ENCODE measurements around the gene RPIA. TPM values are rescaled to one million over a fixed set of nuclear protein-coding genes. Genes with fewer than 3 reads are reported as not detected.
"Not testable (repeated sequence)": the region's sequence is repeated elsewhere in the genome, so short reads cannot be mapped to it uniquely, and the experiment has no call there.

Gene RPIA
- 10 to 100 TPM; 16.2 TPM for total RNA-seq
- 17.9 TPM for polyA plus RNA-seq (ENCODE audit: insufficient read depth, low read depth, low replicate concordance)
- long read RNA-seq, donor 1, transcript RPIA-201 (9 exons, 1,848 nt): major isoform, 24 of 35 reads
- long read RNA-seq, donor 1, partial matches to known transcripts: 11 of 35 reads
- long read RNA-seq, donor 1, other reads (novel, unspliced or antisense): 0 of 35 reads
- long read RNA-seq, donor 2, transcript RPIA-201 (9 exons, 1,848 nt): major isoform, 15 of 15 reads
- long read RNA-seq, donor 2, partial matches to known transcripts: 0 of 15 reads
- long read RNA-seq, donor 2, other reads (novel, unspliced or antisense): 0 of 15 reads

DNA sequence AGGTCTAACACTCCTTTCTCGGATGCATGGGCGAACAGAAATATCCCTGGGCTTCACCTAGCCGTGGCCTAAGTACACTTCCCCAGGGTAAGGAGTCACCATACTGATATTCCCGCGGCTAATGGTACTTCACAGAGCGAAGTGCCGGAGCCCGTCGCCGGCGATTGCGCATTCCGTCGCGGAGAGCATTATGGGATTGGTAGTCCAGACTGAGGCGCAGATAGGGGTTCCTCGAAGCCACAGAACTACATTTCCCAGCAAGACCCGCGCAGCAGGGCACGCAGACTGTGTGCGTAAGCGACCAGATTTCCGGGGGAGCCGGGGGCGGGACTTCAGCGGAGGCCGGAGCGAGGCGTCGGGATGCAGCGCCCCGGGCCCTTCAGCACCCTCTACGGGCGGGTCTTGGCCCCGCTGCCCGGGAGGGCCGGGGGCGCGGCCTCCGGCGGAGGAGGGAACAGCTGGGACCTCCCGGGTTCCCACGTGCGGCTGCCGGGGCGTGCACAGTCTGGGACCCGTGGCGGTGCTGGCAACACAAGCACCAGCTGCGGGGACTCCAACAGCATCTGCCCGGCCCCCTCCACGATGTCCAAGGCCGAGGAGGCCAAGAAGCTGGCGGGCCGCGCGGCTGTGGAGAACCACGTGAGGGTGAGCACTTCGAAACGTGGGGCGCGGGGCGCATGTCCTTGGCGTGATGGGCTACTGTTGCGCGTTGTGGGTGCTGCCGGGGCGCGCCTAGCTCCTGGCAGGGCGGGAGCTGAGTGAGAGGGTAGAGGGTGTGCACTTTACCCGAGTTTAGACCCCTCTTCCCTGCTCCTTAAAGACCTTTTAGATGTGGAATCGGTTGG, at the start of gene RPIA:
Gene RPIA (plus strand): TSS at position 335 of the 845 bp plus-strand sequence. CDS start 26 bp downstream, at position 361.
- intact Hi-C loops (cut with DNase I; ENCODE audit: low total_unique reads): no loop called here
- Histone ChIP-seq H3K36me3 (ENCODE audit: low read depth, missing control alignments) (no peaks in the 10 kb centered on the region), H3K9me3 (no peaks in the 10 kb centered on the region), H3K4me1 (peaks cover 10% of the 10 kb centered on the region), H3K4me3 (peak within 1 kb of the TSS; percentile 87), H3K27me3 (no peaks in the 10 kb centered on the region), H3K27ac (peak within 1 kb of the TSS; percentile 36 to 43)
- peak; percentile 99 for DNase-seq
- TF ChIP-seq POLR2A (IDR thresholded peaks at IDR 0.05): no peak
- TF ChIP-seq, protein P1, sequence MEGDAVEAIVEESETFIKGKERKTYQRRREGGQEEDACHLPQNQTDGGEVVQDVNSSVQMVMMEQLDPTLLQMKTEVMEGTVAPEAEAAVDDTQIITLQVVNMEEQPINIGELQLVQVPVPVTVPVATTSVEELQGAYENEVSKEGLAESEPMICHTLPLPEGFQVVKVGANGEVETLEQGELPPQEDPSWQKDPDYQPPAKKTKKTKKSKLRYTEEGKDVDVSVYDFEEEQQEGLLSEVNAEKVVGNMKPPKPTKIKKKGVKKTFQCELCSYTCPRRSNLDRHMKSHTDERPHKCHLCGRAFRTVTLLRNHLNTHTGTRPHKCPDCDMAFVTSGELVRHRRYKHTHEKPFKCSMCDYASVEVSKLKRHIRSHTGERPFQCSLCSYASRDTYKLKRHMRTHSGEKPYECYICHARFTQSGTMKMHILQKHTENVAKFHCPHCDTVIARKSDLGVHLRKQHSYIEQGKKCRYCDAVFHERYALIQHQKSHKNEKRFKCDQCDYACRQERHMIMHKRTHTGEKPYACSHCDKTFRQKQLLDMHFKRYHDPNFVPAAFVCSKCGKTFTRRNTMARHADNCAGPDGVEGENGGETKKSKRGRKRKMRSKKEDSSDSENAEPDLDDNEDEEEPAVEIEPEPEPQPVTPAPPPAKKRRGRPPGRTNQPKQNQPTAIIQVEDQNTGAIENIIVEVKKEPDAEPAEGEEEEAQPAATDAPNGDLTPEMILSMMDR (IDR thresholded peaks at IDR 0.05): peak; percentile 50 to 65 (median 56)
- WGBS, 2 donors: 0% methylated on average over 5 to 55 of the region's 71 CpGs

DNA sequence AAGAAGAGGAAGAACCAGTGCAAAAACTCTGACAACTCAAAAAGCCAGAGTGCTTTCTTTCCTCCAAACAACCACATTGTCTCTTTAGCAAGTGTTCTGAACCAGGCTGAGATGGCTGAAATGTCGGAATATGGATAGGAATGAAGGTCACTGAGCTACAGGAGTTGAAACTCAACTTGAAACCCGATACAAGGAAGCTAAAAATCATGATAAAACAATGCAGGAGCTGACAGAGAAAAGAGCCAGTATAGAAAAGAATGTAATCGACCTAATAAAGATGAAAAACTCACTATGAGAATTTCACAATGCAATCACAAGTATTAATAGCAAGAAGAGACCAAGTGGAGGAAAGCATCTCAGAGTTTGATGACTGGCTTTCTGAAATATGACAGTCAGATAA, 49.2 kb upstream of the RPIA start:
- no peaks in the 10 kb centered on the region for H3K4me1 ChIP-seq
- no peaks in the 10 kb centered on the region for H3K9me3 ChIP-seq
- H3K36me3 ChIP-seq (ENCODE audit: low read depth, missing control alignments): no peaks in the 10 kb centered on the region
- H3K27me3 ChIP-seq: no peaks in the 10 kb centered on the region
- WGBS, 2 donors: 58 to 62% methylated on average over 3 of the region's 3 CpGs
- TF ChIP-seq, protein P1 (IDR thresholded peaks at IDR 0.05): no peak
- no peak for TF ChIP-seq POLR2A (IDR thresholded peaks at IDR 0.05)
- DNase-seq: no peak
- H3K27ac ChIP-seq: no peak overlapping the region
- no peak overlapping the region for H3K4me3 ChIP-seq
- intact Hi-C loops (cut with DNase I; ENCODE audit: low total_unique reads): no loop called here

DNA sequence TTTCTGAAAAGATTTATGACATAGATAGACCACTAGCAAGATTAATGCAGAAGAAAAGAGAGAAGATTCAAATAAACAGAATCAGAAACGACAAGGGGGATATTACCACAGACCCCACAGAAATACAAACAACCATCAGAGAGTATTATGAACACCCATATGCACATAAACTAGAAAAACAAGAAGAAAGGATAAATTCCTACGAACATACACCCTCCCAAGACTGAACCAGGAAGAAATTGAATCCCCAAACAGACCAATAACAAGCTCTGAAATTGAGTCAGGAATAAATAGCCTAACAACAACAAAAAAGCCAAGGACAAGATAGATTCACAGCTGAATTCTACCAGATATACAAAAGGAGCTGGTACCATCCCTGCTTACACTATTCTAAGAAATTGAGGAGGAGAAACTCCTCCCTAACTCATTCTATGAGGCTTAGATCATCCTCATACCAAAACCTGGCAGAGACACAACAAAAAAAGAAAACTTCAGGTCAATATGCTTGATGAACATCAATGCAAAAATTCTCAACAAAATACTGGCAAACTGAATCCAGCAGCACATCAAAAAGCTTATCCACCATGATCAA, 46.1 kb upstream of the RPIA start:
- H3K36me3 ChIP-seq (ENCODE audit: low read depth, missing control alignments); H3K4me3 ChIP-seq; DNase-seq; H3K4me1 ChIP-seq; H3K27ac ChIP-seq; H3K27me3 ChIP-seq; intact Hi-C loops (cut with DNase I; ENCODE audit: low total_unique reads); H3K9me3 ChIP-seq: not testable (repeated sequence)
- 72 to 79% methylated on average over 2 of the region's 2 CpGs for WGBS, 2 donors

DNA sequence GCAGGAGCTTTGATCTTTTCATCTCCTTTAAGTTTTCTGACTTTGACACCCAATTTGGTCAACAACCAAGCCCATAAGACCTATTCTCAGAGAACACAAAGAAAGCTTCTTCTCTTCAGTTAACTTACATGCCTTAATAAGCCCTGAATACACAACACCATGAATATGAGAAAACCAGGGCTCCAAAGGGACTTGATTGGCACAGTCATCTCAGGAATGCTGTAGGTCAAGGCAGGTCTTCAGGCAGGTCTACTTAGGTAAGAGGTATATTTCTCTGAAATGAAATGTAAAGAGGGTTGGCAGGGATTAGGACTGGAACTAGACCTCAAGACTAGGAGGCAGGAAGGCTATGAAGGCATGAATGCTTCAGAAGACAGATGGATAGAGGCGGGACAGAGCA, 39.8 kb upstream of the RPIA start:
- TF ChIP-seq, protein P1 (IDR thresholded peaks at IDR 0.05): no peak
- TF ChIP-seq POLR2A (IDR thresholded peaks at IDR 0.05): no peak
- 87 to 100% methylated on average over 1 of the region's 1 CpG for WGBS, 2 donors
- Histone ChIP-seq H3K9me3 (no peaks in the 10 kb centered on the region), H3K4me1 (no peaks in the 10 kb centered on the region), H3K27ac (no peak overlapping the region), H3K27me3 (no peaks in the 10 kb centered on the region), H3K36me3 (ENCODE audit: low read depth, missing control alignments) (no peaks in the 10 kb centered on the region), H3K4me3 (no peak overlapping the region)
- intact Hi-C loops (cut with DNase I; ENCODE audit: low total_unique reads): no loop called here
- no peak for DNase-seq

DNA sequence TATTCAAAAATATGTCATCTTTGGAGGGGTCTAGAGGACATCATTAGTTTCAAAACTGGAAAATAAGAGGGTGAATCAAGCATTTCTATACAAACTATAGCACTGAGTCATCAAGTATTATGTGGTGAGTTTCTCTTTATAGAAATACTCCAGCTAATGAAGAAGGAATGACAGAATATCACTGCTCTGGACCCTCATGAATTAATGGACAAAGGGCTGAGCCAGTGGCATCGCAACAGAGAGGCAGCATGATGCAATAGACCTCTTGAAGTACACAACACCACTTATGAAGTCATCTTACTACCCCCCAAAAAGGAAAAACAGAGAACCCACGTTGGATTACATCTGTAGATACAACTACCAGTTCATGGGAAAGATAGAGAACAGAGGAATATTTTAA, 36.8 kb upstream of the RPIA start:
- Histone ChIP-seq H3K9me3 (no peaks in the 10 kb centered on the region), H3K27ac (no peak overlapping the region), H3K36me3 (ENCODE audit: low read depth, missing control alignments) (no peaks in the 10 kb centered on the region), H3K4me1 (no peaks in the 10 kb centered on the region), H3K27me3 (no peaks in the 10 kb centered on the region), H3K4me3 (no peak overlapping the region)
- intact Hi-C loops (cut with DNase I; ENCODE audit: low total_unique reads): no loop called here
- TF ChIP-seq POLR2A (IDR thresholded peaks at IDR 0.05): no peak
- TF ChIP-seq, protein P1 (IDR thresholded peaks at IDR 0.05): no peak
- WGBS, 2 donors: 76 to 82% methylated on average over 2 of the region's 2 CpGs
- DNase-seq: no peak

All from testis (tissue), 5 donors.